HAP-1 (cell line): ENCODE measurements around the gene SNF8.

Source experiments
- DNase-seq, 2 experiments: peaks; one replicate each; pipeline ENCODE4 v3.0.0-alpha.2; 2016 to 2020; ENCODE audit warnings: low spot score in 2 of 2
- H3K27me3 ChIP-seq: fragments of 250-450 bp; sonication (Bioruptor Pico); 2 replicates; pipeline ENCODE4 v1.5.1; 2020; ENCODE audit warnings: low read depth, mild to moderate bottlenecking, moderate library complexity
- H3K36me3 ChIP-seq: fragments of 250-450 bp; sonication (Bioruptor Pico); replicated peaks from 2 replicates; pipeline ENCODE4 v1.5.1; 2020; ENCODE audit warnings: mild to moderate bottlenecking
- H3K4me1 ChIP-seq: fragments of 250-450 bp; sonication (Bioruptor Pico); 2 replicates; pipeline ENCODE4 v1.5.1; 2020; ENCODE audit warnings: mild to moderate bottlenecking
- H3K4me3 ChIP-seq: fragments of 250-450 bp; sonication (Bioruptor Pico); 2 replicates; pipeline ENCODE4 v1.5.1; 2020; ENCODE audit warnings: mild to moderate bottlenecking, moderate library complexity
- H3K9me3 ChIP-seq: fragments of 250-450 bp; sonication (Bioruptor Pico); 2 replicates; pipeline ENCODE4 v1.5.1; 2020; ENCODE audit warnings: mild to moderate bottlenecking, moderate library complexity
- in situ Hi-C: fragments of 300-500 bp; cut with MboI; formaldehyde crosslinking; loops from 3 replicates; pipeline ENCODE4 v1.14.3; 2020; ENCODE audit warnings: low sequenced_read_pairs, inconsistent platforms, mixed read lengths

Gene SNF8

GRCh38 chr17:48893646-48894508 is 50.8 kb downstream of the SNF8 start:
- Histone ChIP-seq H3K36me3 (peaks cover 25% of the 10 kb centered on the region), H3K4me1 (no peaks in the 10 kb centered on the region), H3K9me3 (no peaks in the 10 kb centered on the region), H3K27me3 (no peaks in the 10 kb centered on the region), H3K4me3 (peak overlapping the region; percentile 65)
- in situ Hi-C loops: no loop called here
- DNase-seq: no peak

- H3K4me3 ChIP-seq: peak overlapping the region; percentile 65
- no peaks in the 10 kb centered on the region for H3K4me1 ChIP-seq
- H3K36me3 ChIP-seq: peaks cover 25% of the 10 kb centered on the region
- no peaks in the 10 kb centered on the region for H3K27me3 ChIP-seq
- no peak for DNase-seq
- no peaks in the 10 kb centered on the region for H3K9me3 ChIP-seq
- in situ Hi-C loops: no loop called here
Observed at GRCh38 chr17:48892940-48893645, 51.5 kb downstream of the SNF8 start.

- no peak overlapping the region for H3K4me3 ChIP-seq
- in situ Hi-C loops: no loop called here
- DNase-seq: no peak
- peaks cover 1% of the 10 kb centered on the region; the same call in 1 of the 2 replicates for H3K4me1 ChIP-seq
- no peaks in the 10 kb centered on the region for H3K27me3 ChIP-seq
- peaks cover 5% of the 10 kb centered on the region; the same call in 1 of the 2 replicates for H3K36me3 ChIP-seq
- H3K9me3 ChIP-seq: no peaks in the 10 kb centered on the region
Observed at GRCh38 chr17:48890086-48890485, 54.6 kb downstream of the SNF8 start.

- Histone ChIP-seq H3K9me3 (no peaks in the 10 kb centered on the region), H3K36me3 (no peaks in the 10 kb centered on the region), H3K4me3 (no peak overlapping the region), H3K27me3 (no peaks in the 10 kb centered on the region), H3K4me1 (peaks cover 5% of the 10 kb centered on the region; the same call in 1 of the 2 replicates)
- no peak for DNase-seq
- in situ Hi-C loops: loop anchor here (5.0 kb wide), 1 partner anchor 81 kb away; no protein-coding TSS in a partner anchor
Observed at GRCh38 chr17:48883171-48883570, 61.5 kb downstream of the SNF8 start.

- H3K4me3 ChIP-seq: no peak overlapping the region
- H3K27me3 ChIP-seq: no peaks in the 10 kb centered on the region
- H3K4me1 ChIP-seq: peaks cover 5% of the 10 kb centered on the region; the same call in 1 of the 2 replicates
- H3K36me3 ChIP-seq: no peaks in the 10 kb centered on the region
- in situ Hi-C loops: loop anchor here (5.0 kb wide), 1 partner anchor 80 kb away; no protein-coding TSS in a partner anchor
- no peak for DNase-seq
- no peaks in the 10 kb centered on the region for H3K9me3 ChIP-seq
Observed at GRCh38 chr17:48882272-48882671, 62.4 kb downstream of the SNF8 start.
